ENCODE results near the gene RAMAC. TPM values are rescaled to one million over a fixed set of nuclear protein-coding genes. Genes with fewer than 3 reads are reported as not detected.

RAMAC gene
- total RNA-seq, 2 donors from 2014 or later: 22.4 to 24.1 TPM

- Histone ChIP-seq H3K36me3 (no peaks in the 10 kb centered on the region), H3K4me3 (no peak overlapping the region), H3K9me3 (no peaks in the 10 kb centered on the region), H3K27ac (no peak overlapping the region), H3K4me1 (replicated peaks) (no peaks in the 10 kb centered on the region), H3K27me3 (replicated peaks; ENCODE audit: insufficient read depth) (no peaks in the 10 kb centered on the region)
- intact Hi-C loops (cut with DNase I): no loop called here
- TF ChIP-seq POLR2A (IDR thresholded peaks at IDR 0.05) (no peak), POLR2AphosphoS5 (IDR thresholded peaks at IDR 0.05) (no peak), CTCF (IDR thresholded peaks at IDR 0.05) (no peak)
- DNase-seq (ENCODE audit: low spot score): no peak
- 65% methylated on average over 2 of the region's 2 CpGs for WGBS
Observed at GRCh38 chr15:82980981-82981380, 5.0 kb upstream of the RAMAC start.

GRCh38 chr15:82986442-82986780, 401 bp downstream of the RAMAC start:
- no peaks in the 10 kb centered on the region for H3K27me3 ChIP-seq (replicated peaks; ENCODE audit: insufficient read depth)
- 0% methylated on average over 12 of the region's 12 CpGs for WGBS
- H3K27ac ChIP-seq: peak overlapping the region; percentile 76 to 80
- intact Hi-C loops (cut with DNase I): no loop called here
- DNase-seq (ENCODE audit: low spot score): no peak
- H3K4me1 ChIP-seq (replicated peaks): peaks cover 7% of the 10 kb centered on the region
- peak overlapping the region; percentile 72 to 81 for H3K4me3 ChIP-seq
- TF ChIP-seq CTCF (IDR thresholded peaks at IDR 0.05) (no peak), POLR2A (IDR thresholded peaks at IDR 0.05) (no peak), POLR2AphosphoS5 (IDR thresholded peaks at IDR 0.05) (no peak)
- no peaks in the 10 kb centered on the region for H3K9me3 ChIP-seq
- H3K36me3 ChIP-seq: no peaks in the 10 kb centered on the region

- Histone ChIP-seq H3K27ac (no peak overlapping the region), H3K4me1 (replicated peaks) (no peaks in the 10 kb centered on the region), H3K36me3 (no peaks in the 10 kb centered on the region), H3K4me3 (no peak overlapping the region), H3K27me3 (replicated peaks; ENCODE audit: insufficient read depth) (no peaks in the 10 kb centered on the region), H3K9me3 (no peaks in the 10 kb centered on the region)
- WGBS: 91% methylated on average over 3 of the region's 3 CpGs
- DNase-seq (ENCODE audit: low spot score): no peak
- no peak for TF ChIP-seq POLR2AphosphoS5 (IDR thresholded peaks at IDR 0.05)
- TF ChIP-seq CTCF (IDR thresholded peaks at IDR 0.05): no peak
- no peak for TF ChIP-seq POLR2A (IDR thresholded peaks at IDR 0.05)
- intact Hi-C loops (cut with DNase I): no loop called here
Observed at GRCh38 chr15:82992436-82992998, 6.5 kb downstream of the RAMAC start.

GRCh38 chr15:82993144-82993543, 7.1 kb downstream of the RAMAC start:
- intact Hi-C loops (cut with DNase I): no loop called here
- Histone ChIP-seq H3K4me3 (no peak overlapping the region), H3K4me1 (replicated peaks) (no peaks in the 10 kb centered on the region), H3K9me3 (no peaks in the 10 kb centered on the region), H3K27me3 (replicated peaks; ENCODE audit: insufficient read depth) (no peaks in the 10 kb centered on the region), H3K36me3 (no peaks in the 10 kb centered on the region), H3K27ac (no peak overlapping the region)
- no peak for TF ChIP-seq POLR2A (IDR thresholded peaks at IDR 0.05)
- TF ChIP-seq CTCF (IDR thresholded peaks at IDR 0.05): no peak
- TF ChIP-seq POLR2AphosphoS5 (IDR thresholded peaks at IDR 0.05): no peak
- DNase-seq (ENCODE audit: low spot score): no peak
- WGBS: 56% methylated on average over 4 of the region's 4 CpGs

- no peaks in the 10 kb centered on the region for H3K36me3 ChIP-seq
- TF ChIP-seq POLR2A (IDR thresholded peaks at IDR 0.05) (no peak), CTCF (IDR thresholded peaks at IDR 0.05) (no peak), POLR2AphosphoS5 (IDR thresholded peaks at IDR 0.05) (no peak)
- no peak overlapping the region for H3K4me3 ChIP-seq
- peaks cover 5% of the 10 kb centered on the region for H3K4me1 ChIP-seq (replicated peaks)
- H3K27ac ChIP-seq: no peak overlapping the region
- DNase-seq (ENCODE audit: low spot score): no peak
- WGBS: 81% methylated on average over 2 of the region's 2 CpGs
- no peaks in the 10 kb centered on the region for H3K9me3 ChIP-seq
- intact Hi-C loops (cut with DNase I): no loop called here
- no peaks in the 10 kb centered on the region for H3K27me3 ChIP-seq (replicated peaks; ENCODE audit: insufficient read depth)
Observed at GRCh38 chr15:82995076-82995475, 9.1 kb downstream of the RAMAC start.
